Activated naive CD8-positive, alpha-beta T cell treated with anti-CD3 and anti-CD28 coated beads for 36 hours (primary cell): Measurements from ENCODE around the gene GPR26. TPM values are rescaled to one million over a fixed set of nuclear protein-coding genes. Genes with fewer than 3 reads are reported as not detected.

Experiments used
- DNase-seq: peaks from one replicate; pipeline ENCODE4 v3.0.0; 2021
- H3K27ac Mint-ChIP-seq: one replicate; pipeline ENCODE4 v1.8.0; 2022; ENCODE audit warnings: mild to moderate bottlenecking, moderate library complexity, mixed read lengths
- H3K27me3 Mint-ChIP-seq: one replicate; pipeline ENCODE4 v1.8.0; 2022; ENCODE audit warnings: mild to moderate bottlenecking, mixed read lengths
- H3K36me3 Mint-ChIP-seq: one replicate; pipeline ENCODE4 v1.8.0; 2021; ENCODE audit warnings: mild to moderate bottlenecking, mixed read lengths
- H3K4me1 Mint-ChIP-seq: one replicate; pipeline ENCODE4 v1.8.0; 2021; ENCODE audit warnings: mixed read lengths
- H3K4me3 Mint-ChIP-seq: one replicate; pipeline ENCODE4 v1.8.0; 2022; ENCODE audit warnings: mild to moderate bottlenecking, moderate library complexity, mixed read lengths
- H3K9me3 Mint-ChIP-seq: one replicate; pipeline ENCODE4 v1.8.0; 2022; ENCODE audit warnings: mixed read lengths
- total RNA-seq, 2 experiments: library from RNA; stranded (reverse); gene quantifications; one replicate each; pipeline ENCODE4 v1.2.3, GENCODE V29; 2021

Gene GPR26, protein sequence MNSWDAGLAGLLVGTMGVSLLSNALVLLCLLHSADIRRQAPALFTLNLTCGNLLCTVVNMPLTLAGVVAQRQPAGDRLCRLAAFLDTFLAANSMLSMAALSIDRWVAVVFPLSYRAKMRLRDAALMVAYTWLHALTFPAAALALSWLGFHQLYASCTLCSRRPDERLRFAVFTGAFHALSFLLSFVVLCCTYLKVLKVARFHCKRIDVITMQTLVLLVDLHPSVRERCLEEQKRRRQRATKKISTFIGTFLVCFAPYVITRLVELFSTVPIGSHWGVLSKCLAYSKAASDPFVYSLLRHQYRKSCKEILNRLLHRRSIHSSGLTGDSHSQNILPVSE
- not detected for total RNA-seq

DNA sequence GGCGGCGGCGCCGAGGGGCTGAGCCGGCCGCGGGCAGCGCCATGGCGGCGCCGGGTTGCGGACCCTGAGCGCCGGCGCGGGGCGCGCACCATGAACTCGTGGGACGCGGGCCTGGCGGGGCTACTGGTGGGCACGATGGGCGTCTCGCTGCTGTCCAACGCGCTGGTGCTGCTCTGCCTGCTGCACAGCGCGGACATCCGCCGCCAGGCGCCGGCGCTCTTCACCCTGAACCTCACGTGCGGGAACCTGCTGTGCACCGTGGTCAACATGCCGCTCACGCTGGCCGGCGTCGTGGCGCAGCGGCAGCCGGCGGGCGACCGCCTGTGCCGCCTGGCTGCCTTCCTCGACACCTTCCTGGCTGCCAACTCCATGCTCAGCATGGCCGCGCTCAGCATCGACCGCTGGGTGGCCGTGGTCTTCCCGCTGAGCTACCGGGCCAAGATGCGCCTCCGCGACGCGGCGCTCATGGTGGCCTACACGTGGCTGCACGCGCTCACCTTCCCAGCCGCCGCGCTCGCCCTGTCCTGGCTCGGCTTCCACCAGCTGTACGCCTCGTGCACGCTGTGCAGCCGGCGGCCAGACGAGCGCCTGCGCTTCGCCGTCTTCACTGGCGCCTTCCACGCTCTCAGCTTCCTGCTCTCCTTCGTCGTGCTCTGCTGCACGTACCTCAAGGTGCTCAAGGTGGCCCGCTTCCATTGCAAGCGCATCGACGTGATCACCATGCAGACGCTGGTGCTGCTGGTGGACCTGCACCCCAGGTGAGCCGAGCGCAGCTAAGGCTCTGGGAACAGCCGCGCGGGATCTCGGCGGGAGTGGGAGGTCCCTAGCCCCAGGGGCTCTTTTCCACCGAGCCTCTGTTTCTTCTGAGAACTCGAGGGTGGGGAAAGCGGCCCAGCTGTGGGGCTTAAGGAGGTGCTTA lies at the start of gene GPR26:
TSS of gene GPR26 (plus strand) at position 38 of the 919 bp plus-strand sequence. CDS start at position 91, 53 bp downstream.
- Mint-ChIP-seq H3K4me1 (no peaks in the 10 kb centered on the region), H3K27ac (no peak within 1 kb of the TSS), H3K36me3 (peaks cover 2% of the 10 kb centered on the region), H3K4me3 (no peak within 1 kb of the TSS), H3K9me3 (peaks cover 2% of the 10 kb centered on the region), H3K27me3 (peaks cover 32% of the 10 kb centered on the region)
- DNase-seq = no peak

- Mint-ChIP-seq H3K9me3 (peaks cover 1% of the 10 kb centered on the region), H3K36me3 (no peaks in the 10 kb centered on the region), H3K27ac (no peak overlapping the region), H3K27me3 (peaks cover 13% of the 10 kb centered on the region), H3K4me3 (no peak overlapping the region), H3K4me1 (no peaks in the 10 kb centered on the region)
- no peak for DNase-seq
These were observed 47.9 kb upstream of the GPR26 start for GRCh38 chr10:123618224-123618623.

DNA sequence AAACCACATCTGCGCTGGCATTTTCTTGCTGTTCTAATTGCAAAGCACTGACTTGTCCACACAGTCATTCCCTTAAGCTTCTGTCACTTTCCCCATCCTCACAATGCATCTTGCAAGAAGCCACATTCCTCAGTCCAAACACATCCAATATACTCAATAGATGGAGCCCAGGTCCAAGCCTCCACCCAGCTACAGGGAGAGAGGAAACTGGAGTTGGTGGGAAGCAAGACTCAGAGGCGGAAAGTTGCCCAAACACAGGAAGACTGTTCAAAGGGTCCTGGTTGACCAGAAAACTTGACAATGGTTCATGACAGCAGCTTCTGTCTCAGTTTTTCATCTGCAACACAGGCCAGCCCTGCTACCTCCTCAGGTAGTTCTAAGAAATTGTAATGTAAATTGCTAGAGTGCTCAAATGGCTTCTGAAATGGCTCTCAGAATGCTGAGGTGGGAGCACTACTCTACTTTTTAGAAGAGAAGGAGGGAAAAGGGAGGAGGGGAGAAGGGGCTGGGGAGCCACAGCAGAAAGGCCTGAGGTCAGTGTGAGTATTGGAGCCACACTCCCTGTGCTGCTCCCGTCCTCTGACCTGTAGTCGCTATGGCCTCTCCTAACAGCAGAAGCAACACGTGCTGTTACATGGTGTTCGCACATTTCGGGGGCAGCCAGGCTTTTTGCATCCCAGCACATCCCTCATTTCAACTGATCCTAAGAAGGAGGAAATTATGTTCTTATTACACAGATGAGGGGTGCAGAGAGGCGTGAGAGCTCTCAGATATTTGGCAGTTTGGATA lies 46.9 kb upstream of the GPR26 start:
- Mint-ChIP-seq H3K4me1 (no peaks in the 10 kb centered on the region), H3K27me3 (peaks cover 20% of the 10 kb centered on the region), H3K36me3 (no peaks in the 10 kb centered on the region), H3K9me3 (peaks cover 1% of the 10 kb centered on the region), H3K27ac (no peak overlapping the region), H3K4me3 (no peak overlapping the region)
- DNase-seq = no peak

- H3K4me3 Mint-ChIP-seq = no peak overlapping the region
- H3K4me1 Mint-ChIP-seq = no peaks in the 10 kb centered on the region
- H3K9me3 Mint-ChIP-seq = no peaks in the 10 kb centered on the region
- DNase-seq = no peak
- H3K36me3 Mint-ChIP-seq = no peaks in the 10 kb centered on the region
- H3K27ac Mint-ChIP-seq = no peak overlapping the region
- peaks cover 14% of the 10 kb centered on the region for H3K27me3 Mint-ChIP-seq
These were observed 45.5 kb upstream of the GPR26 start for GRCh38 chr10:123620621-123621020.

- Mint-ChIP-seq H3K36me3 (no peaks in the 10 kb centered on the region), H3K4me3 (no peak overlapping the region), H3K27ac (no peak overlapping the region), H3K4me1 (no peaks in the 10 kb centered on the region), H3K27me3 (peaks cover 11% of the 10 kb centered on the region), H3K9me3 (no peaks in the 10 kb centered on the region)
- no peak for DNase-seq
These were observed 44.7 kb upstream of the GPR26 start for GRCh38 chr10:123621492-123621891.

DNA sequence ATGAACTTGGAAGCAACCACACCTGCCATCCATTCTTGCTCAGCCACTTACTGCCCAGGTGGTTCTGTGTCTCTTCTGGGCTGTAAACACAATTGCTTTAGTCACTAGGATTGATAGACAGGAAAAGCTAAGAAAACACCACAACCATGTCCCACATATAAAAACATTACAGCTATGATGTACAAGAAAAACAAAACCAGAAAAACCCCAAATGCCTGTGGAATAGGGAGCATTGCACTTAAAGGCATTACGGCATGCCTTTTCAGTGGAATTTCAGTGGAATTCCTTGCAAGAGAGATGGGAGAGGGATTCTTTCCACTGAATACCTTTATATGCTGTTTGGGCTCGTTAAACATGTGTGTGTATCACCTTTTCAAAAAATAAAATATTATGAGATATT lies 44.2 kb upstream of the GPR26 start:
- H3K27me3 Mint-ChIP-seq = peaks cover 11% of the 10 kb centered on the region
- no peaks in the 10 kb centered on the region for H3K36me3 Mint-ChIP-seq
- no peak for DNase-seq
- H3K9me3 Mint-ChIP-seq = no peaks in the 10 kb centered on the region
- H3K27ac Mint-ChIP-seq = no peak overlapping the region
- H3K4me1 Mint-ChIP-seq = no peaks in the 10 kb centered on the region
- H3K4me3 Mint-ChIP-seq = no peak overlapping the region

GRCh38 chr10:123622381-123622780 lies 43.8 kb upstream of the GPR26 start:
- H3K36me3 Mint-ChIP-seq = no peaks in the 10 kb centered on the region
- peaks cover 1% of the 10 kb centered on the region for H3K9me3 Mint-ChIP-seq
- no peaks in the 10 kb centered on the region for H3K4me1 Mint-ChIP-seq
- H3K27ac Mint-ChIP-seq = no peak overlapping the region
- H3K27me3 Mint-ChIP-seq = peaks cover 11% of the 10 kb centered on the region
- no peak overlapping the region for H3K4me3 Mint-ChIP-seq
- DNase-seq = no peak

DNA sequence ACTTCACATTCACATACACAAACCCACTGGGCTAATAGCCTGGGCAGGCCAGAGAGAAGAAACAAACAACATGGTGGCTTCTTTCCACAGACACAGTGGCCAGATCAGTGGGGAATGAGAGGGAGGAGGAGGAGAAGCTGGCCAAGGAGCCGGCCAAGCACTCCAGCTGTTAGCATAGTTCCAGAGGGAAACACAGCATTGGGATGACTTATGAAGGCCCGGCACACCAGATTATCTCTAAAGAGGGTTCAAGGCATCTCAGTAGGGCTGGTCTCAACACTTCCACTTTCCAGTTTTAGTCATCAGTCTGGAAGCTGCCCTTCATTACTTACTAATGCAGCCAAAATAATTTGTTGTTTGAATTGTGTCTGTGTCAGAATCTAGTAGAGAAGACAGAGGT lies 42.1 kb upstream of the GPR26 start:
- no peak for DNase-seq
- H3K4me3 Mint-ChIP-seq = no peak overlapping the region
- H3K27ac Mint-ChIP-seq = no peak overlapping the region
- no peaks in the 10 kb centered on the region for H3K36me3 Mint-ChIP-seq
- H3K27me3 Mint-ChIP-seq = peaks cover 13% of the 10 kb centered on the region
- H3K9me3 Mint-ChIP-seq = peaks cover 2% of the 10 kb centered on the region
- no peaks in the 10 kb centered on the region for H3K4me1 Mint-ChIP-seq

GRCh38 chr10:123633106-123633505 lies 33.0 kb upstream of the GPR26 start:
- no peak overlapping the region for H3K27ac Mint-ChIP-seq
- no peaks in the 10 kb centered on the region for H3K4me1 Mint-ChIP-seq
- H3K9me3 Mint-ChIP-seq = no peaks in the 10 kb centered on the region
- no peak for DNase-seq
- H3K27me3 Mint-ChIP-seq = peaks cover 26% of the 10 kb centered on the region
- no peaks in the 10 kb centered on the region for H3K36me3 Mint-ChIP-seq
- no peak overlapping the region for H3K4me3 Mint-ChIP-seq

DNA sequence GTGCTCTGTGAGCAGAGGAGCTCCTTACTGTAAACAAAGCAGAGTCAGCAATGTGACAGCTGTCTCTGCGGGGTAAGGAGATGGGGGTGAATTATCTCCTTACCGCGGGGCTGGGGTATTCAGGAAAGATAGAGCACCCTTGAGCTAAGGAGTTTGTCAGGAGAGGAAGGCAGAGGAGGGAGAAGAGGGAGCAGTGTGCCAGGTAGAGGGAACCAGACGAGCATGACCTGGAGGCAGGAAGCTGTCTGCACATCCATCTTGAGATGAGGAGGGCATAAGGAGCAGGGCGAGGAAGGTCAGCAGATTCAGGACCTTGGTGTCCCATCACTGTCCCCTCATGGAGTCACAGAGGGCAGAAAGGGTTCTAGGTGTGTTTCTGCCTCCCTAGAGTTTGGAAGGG lies 32.5 kb upstream of the GPR26 start:
- Mint-ChIP-seq H3K27ac (no peak overlapping the region), H3K4me1 (no peaks in the 10 kb centered on the region), H3K4me3 (no peak overlapping the region), H3K27me3 (peaks cover 26% of the 10 kb centered on the region), H3K9me3 (no peaks in the 10 kb centered on the region), H3K36me3 (no peaks in the 10 kb centered on the region)
- DNase-seq = no peak

GRCh38 chr10:123634221-123634620 lies 31.9 kb upstream of the GPR26 start:
- no peaks in the 10 kb centered on the region for H3K4me1 Mint-ChIP-seq
- peaks cover 27% of the 10 kb centered on the region for H3K27me3 Mint-ChIP-seq
- no peak for DNase-seq
- no peaks in the 10 kb centered on the region for H3K36me3 Mint-ChIP-seq
- H3K4me3 Mint-ChIP-seq = no peak overlapping the region
- no peak overlapping the region for H3K27ac Mint-ChIP-seq
- no peaks in the 10 kb centered on the region for H3K9me3 Mint-ChIP-seq

GRCh38 chr10:123635131-123635530 lies 31.0 kb upstream of the GPR26 start:
- H3K27ac Mint-ChIP-seq = no peak overlapping the region
- no peaks in the 10 kb centered on the region for H3K4me1 Mint-ChIP-seq
- H3K27me3 Mint-ChIP-seq = peaks cover 24% of the 10 kb centered on the region
- H3K36me3 Mint-ChIP-seq = no peaks in the 10 kb centered on the region
- no peak for DNase-seq
- no peaks in the 10 kb centered on the region for H3K9me3 Mint-ChIP-seq
- H3K4me3 Mint-ChIP-seq = no peak overlapping the region

GRCh38 chr10:123635745-123636144 lies 30.4 kb upstream of the GPR26 start:
- no peak for DNase-seq
- H3K27me3 Mint-ChIP-seq = peaks cover 28% of the 10 kb centered on the region
- no peaks in the 10 kb centered on the region for H3K36me3 Mint-ChIP-seq
- H3K27ac Mint-ChIP-seq = no peak overlapping the region
- H3K4me1 Mint-ChIP-seq = no peaks in the 10 kb centered on the region
- no peaks in the 10 kb centered on the region for H3K9me3 Mint-ChIP-seq
- H3K4me3 Mint-ChIP-seq = no peak overlapping the region

- H3K27me3 Mint-ChIP-seq = peaks cover 27% of the 10 kb centered on the region
- H3K4me1 Mint-ChIP-seq = no peaks in the 10 kb centered on the region
- no peak overlapping the region for H3K27ac Mint-ChIP-seq
- no peaks in the 10 kb centered on the region for H3K9me3 Mint-ChIP-seq
- DNase-seq = no peak
- no peaks in the 10 kb centered on the region for H3K36me3 Mint-ChIP-seq
- no peak overlapping the region for H3K4me3 Mint-ChIP-seq
These were observed 29.4 kb upstream of the GPR26 start for GRCh38 chr10:123636598-123637325.
